Measurements from ENCODE around the gene BNIP5.

Gene BNIP5

GRCh38 chr6:36318690-36319435, 17.8 kb downstream of the BNIP5 start:
- Histone ChIP-seq H3K9ac (ENCODE audit: insufficient read length) (no peak overlapping the region), H3K27ac (no peak overlapping the region), H3K9me3 (ENCODE audit: low read depth, low read length) (no peaks in the 10 kb centered on the region), H3K4me3 (no peak overlapping the region), H3K36me3 (ENCODE audit: insufficient read depth, low read length) (no peaks in the 10 kb centered on the region)
- no peak for DNase-seq (ENCODE audit: low read depth, low spot score)
- TF ChIP-seq EZH2 (IDR thresholded peaks at IDR 0.05) = no peak
- no peak for TF ChIP-seq POLR2AphosphoS5 (IDR thresholded peaks at IDR 0.05; ENCODE audit: borderline replicate concordance, low read depth, low read length)
- no peak for TF ChIP-seq FOXP2 (optimal IDR thresholded peaks at IDR 0.05; ENCODE audit: control extremely low read depth, extremely low read length, insufficient read depth)

- Histone ChIP-seq H3K4me3 (no peak overlapping the region), H3K9ac (ENCODE audit: insufficient read length) (no peak overlapping the region), H3K27ac (no peak overlapping the region), H3K9me3 (ENCODE audit: low read depth, low read length) (no peaks in the 10 kb centered on the region), H3K36me3 (ENCODE audit: insufficient read depth, low read length) (no peaks in the 10 kb centered on the region)
- TF ChIP-seq EZH2 (IDR thresholded peaks at IDR 0.05) = no peak
- TF ChIP-seq POLR2AphosphoS5 (IDR thresholded peaks at IDR 0.05; ENCODE audit: borderline replicate concordance, low read depth, low read length) = no peak
- TF ChIP-seq FOXP2 (optimal IDR thresholded peaks at IDR 0.05; ENCODE audit: control extremely low read depth, extremely low read length, insufficient read depth) = no peak
- no peak for DNase-seq (ENCODE audit: low read depth, low spot score)
Measured at GRCh38 chr6:36317623-36318022, 19.1 kb downstream of the BNIP5 start.

DNA sequence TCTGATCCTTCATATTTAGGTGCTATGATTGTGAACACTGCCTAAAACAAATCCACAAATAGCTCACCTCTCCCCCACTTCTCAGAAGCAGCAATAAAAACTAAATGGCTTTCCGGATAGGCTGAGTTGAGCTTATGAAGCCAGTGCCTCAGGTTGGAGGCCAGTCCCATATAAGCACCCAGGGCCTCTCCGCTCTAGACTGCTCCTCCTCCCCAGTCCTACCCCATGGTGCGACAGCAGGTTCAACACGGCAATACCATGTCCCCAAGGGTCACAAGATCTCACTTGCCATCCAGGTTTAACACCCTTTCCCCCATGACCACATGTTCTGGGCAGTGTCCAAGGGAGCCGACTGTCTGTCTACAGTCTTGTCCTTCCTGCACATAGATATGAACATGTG, 20.8 kb downstream of the BNIP5 start:
- TF ChIP-seq FOXP2 (optimal IDR thresholded peaks at IDR 0.05; ENCODE audit: control extremely low read depth, extremely low read length, insufficient read depth) (no peak), POLR2AphosphoS5 (IDR thresholded peaks at IDR 0.05; ENCODE audit: borderline replicate concordance, low read depth, low read length) (no peak), EZH2 (IDR thresholded peaks at IDR 0.05) (no peak)
- no peak overlapping the region for H3K27ac ChIP-seq
- H3K4me3 ChIP-seq = no peak overlapping the region
- H3K36me3 ChIP-seq (ENCODE audit: insufficient read depth, low read length) = no peaks in the 10 kb centered on the region
- no peak overlapping the region for H3K9ac ChIP-seq (ENCODE audit: insufficient read length)
- DNase-seq (ENCODE audit: low read depth, low spot score) = no peak
- H3K9me3 ChIP-seq (ENCODE audit: low read depth, low read length) = no peaks in the 10 kb centered on the region

- no peak for DNase-seq (ENCODE audit: low read depth, low spot score)
Measured at GRCh38 chr6:36314221-36315014, 22.3 kb downstream of the BNIP5 start.

DNA sequence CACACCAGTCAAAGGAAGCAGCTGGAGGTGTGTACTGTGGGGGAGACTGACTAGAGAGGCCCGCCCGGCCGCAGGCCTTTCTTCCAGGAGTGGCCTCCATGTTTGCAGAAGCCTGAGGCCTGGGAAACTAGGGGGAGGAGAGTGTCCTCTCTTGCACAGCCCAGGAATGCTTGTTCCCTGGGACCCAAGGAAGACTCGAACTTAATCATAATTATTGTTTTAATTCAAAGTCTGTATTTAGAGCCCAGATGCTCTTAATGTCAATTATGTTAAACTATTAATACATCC, 23.1 kb downstream of the BNIP5 start:
- Histone ChIP-seq H3K36me3 (ENCODE audit: insufficient read depth, low read length) (no peaks in the 10 kb centered on the region), H3K4me3 (no peak overlapping the region), H3K9ac (ENCODE audit: insufficient read length) (no peak overlapping the region), H3K9me3 (ENCODE audit: low read depth, low read length) (no peaks in the 10 kb centered on the region), H3K27ac (no peak overlapping the region)
- no peak for DNase-seq (ENCODE audit: low read depth, low spot score)
- no peak for TF ChIP-seq POLR2AphosphoS5 (IDR thresholded peaks at IDR 0.05; ENCODE audit: borderline replicate concordance, low read depth, low read length)
- no peak for TF ChIP-seq FOXP2 (optimal IDR thresholded peaks at IDR 0.05; ENCODE audit: control extremely low read depth, extremely low read length, insufficient read depth)
- TF ChIP-seq EZH2 (IDR thresholded peaks at IDR 0.05) = no peak

More at GRCh38 chr6:36314221-36315014, 22.3 kb downstream of the BNIP5 start:
- Histone ChIP-seq H3K4me3 (no peak overlapping the region), H3K9ac (ENCODE audit: insufficient read length) (no peak overlapping the region), H3K27ac (no peak overlapping the region), H3K9me3 (ENCODE audit: low read depth, low read length) (no peaks in the 10 kb centered on the region), H3K36me3 (ENCODE audit: insufficient read depth, low read length) (no peaks in the 10 kb centered on the region)
- TF ChIP-seq FOXP2 (optimal IDR thresholded peaks at IDR 0.05; ENCODE audit: control extremely low read depth, extremely low read length, insufficient read depth) = no peak

- H3K9ac ChIP-seq (ENCODE audit: insufficient read length) = no peak overlapping the region
- H3K36me3 ChIP-seq (ENCODE audit: insufficient read depth, low read length) = no peaks in the 10 kb centered on the region
- DNase-seq (ENCODE audit: low read depth, low spot score) = no peak
- no peak for TF ChIP-seq FOXP2 (optimal IDR thresholded peaks at IDR 0.05; ENCODE audit: control extremely low read depth, extremely low read length, insufficient read depth)
- TF ChIP-seq POLR2AphosphoS5 (IDR thresholded peaks at IDR 0.05; ENCODE audit: borderline replicate concordance, low read depth, low read length) = no peak
- no peak for TF ChIP-seq EZH2 (IDR thresholded peaks at IDR 0.05)
- no peak overlapping the region for H3K4me3 ChIP-seq
- no peaks in the 10 kb centered on the region for H3K9me3 ChIP-seq (ENCODE audit: low read depth, low read length)
- H3K27ac ChIP-seq = no peak overlapping the region
Measured at GRCh38 chr6:36312854-36313648, 23.6 kb downstream of the BNIP5 start.

GRCh38 chr6:36309900-36310299, 26.8 kb downstream of the BNIP5 start:
- no peak overlapping the region for H3K27ac ChIP-seq
- DNase-seq (ENCODE audit: low read depth, low spot score) = no peak
- H3K9me3 ChIP-seq (ENCODE audit: low read depth, low read length) = no peaks in the 10 kb centered on the region
- no peaks in the 10 kb centered on the region for H3K36me3 ChIP-seq (ENCODE audit: insufficient read depth, low read length)
- TF ChIP-seq POLR2AphosphoS5 (IDR thresholded peaks at IDR 0.05; ENCODE audit: borderline replicate concordance, low read depth, low read length) (no peak), FOXP2 (optimal IDR thresholded peaks at IDR 0.05; ENCODE audit: control extremely low read depth, extremely low read length, insufficient read depth) (no peak), EZH2 (IDR thresholded peaks at IDR 0.05) (no peak)
- no peak overlapping the region for H3K4me3 ChIP-seq
- no peak overlapping the region for H3K9ac ChIP-seq (ENCODE audit: insufficient read length)

GRCh38 chr6:36309203-36309602, 27.5 kb downstream of the BNIP5 start:
- H3K36me3 ChIP-seq (ENCODE audit: insufficient read depth, low read length) = no peaks in the 10 kb centered on the region
- no peak overlapping the region for H3K9ac ChIP-seq (ENCODE audit: insufficient read length)
- no peaks in the 10 kb centered on the region for H3K9me3 ChIP-seq (ENCODE audit: low read depth, low read length)
- TF ChIP-seq POLR2AphosphoS5 (IDR thresholded peaks at IDR 0.05; ENCODE audit: borderline replicate concordance, low read depth, low read length) (no peak), EZH2 (IDR thresholded peaks at IDR 0.05) (no peak), FOXP2 (optimal IDR thresholded peaks at IDR 0.05; ENCODE audit: control extremely low read depth, extremely low read length, insufficient read depth) (no peak)
- DNase-seq (ENCODE audit: low read depth, low spot score) = no peak
- no peak overlapping the region for H3K27ac ChIP-seq
- H3K4me3 ChIP-seq = no peak overlapping the region
